OCI-LY1 (cell line): ENCODE results near the gene XPO5.

Experiments
- EZH2 ChIP-seq: fragments of 200-600 bp; sonication (generic), shearing (Covaris generic); IDR thresholded peaks from 2 replicates; pipeline ENCODE4 v1.8.0; 2017; ENCODE audit warnings: borderline replicate concordance, mixed run types, mild to moderate bottlenecking, antibody characterized with exemption, low read length, moderate library complexity, mixed read lengths
- TF ChIP-seq, protein P1 (sequence below): fragments of 200-600 bp; sonication (generic), shearing (Covaris generic); IDR thresholded peaks from 2 replicates; pipeline ENCODE4 v1.5.1; 2017; ENCODE audit warnings: mild to moderate bottlenecking, antibody characterized with exemption, low read length, moderate library complexity, mixed read lengths

DNA sequence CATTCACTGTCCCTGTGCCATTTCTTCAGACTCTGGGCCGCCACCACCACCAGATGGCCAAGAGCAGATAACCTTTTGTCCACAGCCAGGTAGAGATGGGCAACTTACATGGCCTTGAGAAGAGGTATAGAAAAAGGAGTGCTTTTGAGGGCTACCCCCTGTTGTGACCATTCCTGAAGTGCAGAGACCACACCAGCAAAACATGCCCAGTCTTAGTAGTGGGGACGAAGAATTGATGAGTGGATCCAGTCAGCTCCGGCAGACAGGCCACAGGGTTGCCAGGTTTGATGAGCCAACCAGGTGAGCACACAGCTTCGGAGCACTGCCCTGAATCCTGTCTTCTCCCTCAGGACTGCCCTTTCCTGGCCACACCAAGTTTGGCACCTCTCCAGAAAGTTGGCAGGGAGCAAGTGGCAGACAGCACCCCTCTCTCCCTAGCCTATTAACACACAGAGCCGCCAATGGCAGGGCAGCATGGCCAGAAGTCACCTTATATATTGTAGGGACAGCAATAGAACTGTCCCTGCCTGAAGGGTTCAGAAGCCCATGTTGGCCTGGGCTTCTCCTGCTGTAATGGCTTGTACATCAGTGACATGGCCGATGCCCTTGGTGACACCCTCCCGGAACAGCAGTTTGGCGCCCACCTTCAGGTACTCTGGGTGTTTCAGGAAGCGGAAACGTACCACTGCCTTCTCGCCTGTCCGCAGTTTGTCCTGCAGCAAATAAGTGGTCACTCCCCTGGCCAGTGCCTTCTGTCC is 45.4 kb upstream of the XPO5 start:
- TF ChIP-seq, protein P1, sequence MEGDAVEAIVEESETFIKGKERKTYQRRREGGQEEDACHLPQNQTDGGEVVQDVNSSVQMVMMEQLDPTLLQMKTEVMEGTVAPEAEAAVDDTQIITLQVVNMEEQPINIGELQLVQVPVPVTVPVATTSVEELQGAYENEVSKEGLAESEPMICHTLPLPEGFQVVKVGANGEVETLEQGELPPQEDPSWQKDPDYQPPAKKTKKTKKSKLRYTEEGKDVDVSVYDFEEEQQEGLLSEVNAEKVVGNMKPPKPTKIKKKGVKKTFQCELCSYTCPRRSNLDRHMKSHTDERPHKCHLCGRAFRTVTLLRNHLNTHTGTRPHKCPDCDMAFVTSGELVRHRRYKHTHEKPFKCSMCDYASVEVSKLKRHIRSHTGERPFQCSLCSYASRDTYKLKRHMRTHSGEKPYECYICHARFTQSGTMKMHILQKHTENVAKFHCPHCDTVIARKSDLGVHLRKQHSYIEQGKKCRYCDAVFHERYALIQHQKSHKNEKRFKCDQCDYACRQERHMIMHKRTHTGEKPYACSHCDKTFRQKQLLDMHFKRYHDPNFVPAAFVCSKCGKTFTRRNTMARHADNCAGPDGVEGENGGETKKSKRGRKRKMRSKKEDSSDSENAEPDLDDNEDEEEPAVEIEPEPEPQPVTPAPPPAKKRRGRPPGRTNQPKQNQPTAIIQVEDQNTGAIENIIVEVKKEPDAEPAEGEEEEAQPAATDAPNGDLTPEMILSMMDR = no peak
- no peak for TF ChIP-seq EZH2
